Upper lobe of right lung (tissue), 1 donor: ENCODE data around the gene LIPH. TPM values are rescaled to one million over a fixed set of nuclear protein-coding genes. Genes with fewer than 3 reads are reported as not detected.
A peak's percentile ranks its signal among the peaks of the same experiment; 100 is the strongest.
"Not testable (repeated sequence)": the region's sequence is repeated elsewhere in the genome, so short reads cannot be mapped to it uniquely, and the experiment has no call there.

ENCODE experiments used
- ATAC-seq: fragments of 200-7000 bp; cut with Tn5 transposase; one replicate; pipeline ENCODE4 v1.9.1; 2020; ENCODE audit warnings: mild to moderate bottlenecking, moderate library complexity
- DNase-seq: peaks from one replicate; pipeline ENCODE4 v3.0.0-alpha.2; 2020
- H3K27ac ChIP-seq: fragments of 200-600 bp; one replicate; pipeline ENCODE4 v1.8.0; 2022
- H3K27me3 ChIP-seq: fragments of 200-600 bp; one replicate; pipeline ENCODE4 v1.8.0; 2022; ENCODE audit warnings: mild to moderate bottlenecking
- H3K36me3 ChIP-seq: fragments of 200-600 bp; one replicate; pipeline ENCODE4 v1.8.0; 2022
- H3K4me1 ChIP-seq: fragments of 200-600 bp; one replicate; pipeline ENCODE4 v1.8.0; 2022
- H3K4me3 ChIP-seq: fragments of 200-600 bp; one replicate; pipeline ENCODE4 v1.8.0; 2022; ENCODE audit warnings: mild to moderate bottlenecking
- H3K9me3 ChIP-seq: fragments of 200-600 bp; one replicate; pipeline ENCODE4 v1.8.0; 2022
- CTCF ChIP-seq: fragments of 200-600 bp; IDR thresholded peaks from one replicate; pipeline ENCODE4 v1.8.0; 2022; ENCODE audit warnings: antibody characterized with exemption
- intact Hi-C: fragments of 100-400 bp; cut with DNase I; formaldehyde crosslinking; loops from one replicate; pipeline ENCODE4 v1.11.0; 2022
- total RNA-seq: library from RNA; stranded (reverse); fragmentation: NEBNext Ultra II Directional; extraction: Animal tissue kit (Norgen Biotek cat#: 25700); gene quantifications from one replicate; pipeline ENCODE4 v1.2.1, GENCODE V29; 2021
- donor health status: DM: no; HTN: yes; CAD: no; lungs with severe emphysema.

The LIPH gene
- total RNA-seq, 1 donor from 2014 or later = 38.0 TPM

- intact Hi-C loops = no loop called here
- ATAC-seq (no peak), DNase-seq (no peak)
- Histone ChIP-seq H3K4me3 (peak overlapping the region; percentile 99), H3K9me3 (no peaks in the 10 kb centered on the region), H3K36me3 (peaks cover 5% of the 10 kb centered on the region), H3K27me3 (no peaks in the 10 kb centered on the region), H3K4me1 (peaks cover 14% of the 10 kb centered on the region), H3K27ac (peak overlapping the region; percentile 99)
- no peak for TF ChIP-seq CTCF
Measured at GRCh38 chr3:185585518-185585858, 33.1 kb upstream of the LIPH start.

GRCh38 chr3:185584686-185585085 is 32.3 kb upstream of the LIPH start:
- ATAC-seq (no peak), DNase-seq (no peak)
- Histone ChIP-seq H3K4me3 (no peak overlapping the region), H3K27me3 (no peaks in the 10 kb centered on the region), H3K9me3 (no peaks in the 10 kb centered on the region), H3K4me1 (peaks cover 14% of the 10 kb centered on the region), H3K36me3 (peaks cover under 1% of the 10 kb centered on the region), H3K27ac (no peak overlapping the region)
- intact Hi-C loops = no loop called here
- no peak for TF ChIP-seq CTCF

GRCh38 chr3:185583925-185584324 is 31.5 kb upstream of the LIPH start:
- intact Hi-C loops = no loop called here
- no peak overlapping the region for H3K4me3 ChIP-seq
- H3K36me3 ChIP-seq = no peaks in the 10 kb centered on the region
- H3K9me3 ChIP-seq = no peaks in the 10 kb centered on the region
- DNase-seq = no peak
- H3K27ac ChIP-seq = no peak overlapping the region
- H3K4me1 ChIP-seq = peaks cover 14% of the 10 kb centered on the region
- no peaks in the 10 kb centered on the region for H3K27me3 ChIP-seq
- TF ChIP-seq CTCF = no peak
- no peak for ATAC-seq

- no peak for TF ChIP-seq CTCF
- H3K27me3 ChIP-seq = no peaks in the 10 kb centered on the region
- H3K36me3 ChIP-seq = no peaks in the 10 kb centered on the region
- no peaks in the 10 kb centered on the region for H3K9me3 ChIP-seq
- intact Hi-C loops = no loop called here
- no peak overlapping the region for H3K4me3 ChIP-seq
- H3K4me1 ChIP-seq = peaks cover 14% of the 10 kb centered on the region
- ATAC-seq (no peak), DNase-seq (no peak)
- no peak overlapping the region for H3K27ac ChIP-seq
Measured at GRCh38 chr3:185582871-185583270, 30.5 kb upstream of the LIPH start.

- Histone ChIP-seq H3K27ac (no peak overlapping the region), H3K27me3 (no peaks in the 10 kb centered on the region), H3K4me3 (no peak overlapping the region), H3K36me3 (no peaks in the 10 kb centered on the region), H3K4me1 (peaks cover 12% of the 10 kb centered on the region), H3K9me3 (no peaks in the 10 kb centered on the region)
- ATAC-seq = no peak
- intact Hi-C loops = no loop called here
- DNase-seq = no peak
- no peak for TF ChIP-seq CTCF
Measured at GRCh38 chr3:185582236-185582635, 29.8 kb upstream of the LIPH start.

- H3K9me3 ChIP-seq, H3K4me3 ChIP-seq, intact Hi-C loops, H3K4me1 ChIP-seq, H3K27ac ChIP-seq, H3K27me3 ChIP-seq, H3K36me3 ChIP-seq: not testable (repeated sequence)
- ATAC-seq (peak; percentile 93), DNase-seq (peak; percentile 56)
- TF ChIP-seq CTCF = peak; percentile 60
Measured at GRCh38 chr3:185575108-185575869, 22.9 kb upstream of the LIPH start.
